NCI-H1092 treated with DMSO at 0.1 percent for 48 hours (cell line): Measurements from ENCODE around the gene OPN1MW2.
"Not testable (repeated sequence)": the region's sequence is repeated elsewhere in the genome, so short reads cannot be mapped to it uniquely, and the experiment has no call there.

Experiments
- DNase-seq: peaks from one replicate; lab custom pipeline; 2025; lab: John Stamatoyannopoulos, UW

OPN1MW2 gene

DNA sequence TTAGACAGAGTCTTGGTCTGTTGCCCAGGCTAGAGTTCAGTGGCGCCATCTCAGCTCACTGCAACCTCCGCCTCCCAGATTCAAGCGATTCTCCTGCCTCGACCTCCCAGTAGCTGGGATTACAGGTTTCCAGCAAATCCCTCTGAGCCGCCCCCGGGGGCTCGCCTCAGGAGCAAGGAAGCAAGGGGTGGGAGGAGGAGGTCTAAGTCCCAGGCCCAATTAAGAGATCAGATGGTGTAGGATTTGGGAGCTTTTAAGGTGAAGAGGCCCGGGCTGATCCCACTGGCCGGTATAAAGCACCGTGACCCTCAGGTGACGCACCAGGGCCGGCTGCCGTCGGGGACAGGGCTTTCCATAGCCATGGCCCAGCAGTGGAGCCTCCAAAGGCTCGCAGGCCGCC, at the start of gene OPN1MW2:
OPN1MW2 (plus strand) TSS at position 301 of the 400 bp plus-strand sequence; CDS start at position 361, 60 bp downstream.
- not testable (repeated sequence) for DNase-seq

DNA sequence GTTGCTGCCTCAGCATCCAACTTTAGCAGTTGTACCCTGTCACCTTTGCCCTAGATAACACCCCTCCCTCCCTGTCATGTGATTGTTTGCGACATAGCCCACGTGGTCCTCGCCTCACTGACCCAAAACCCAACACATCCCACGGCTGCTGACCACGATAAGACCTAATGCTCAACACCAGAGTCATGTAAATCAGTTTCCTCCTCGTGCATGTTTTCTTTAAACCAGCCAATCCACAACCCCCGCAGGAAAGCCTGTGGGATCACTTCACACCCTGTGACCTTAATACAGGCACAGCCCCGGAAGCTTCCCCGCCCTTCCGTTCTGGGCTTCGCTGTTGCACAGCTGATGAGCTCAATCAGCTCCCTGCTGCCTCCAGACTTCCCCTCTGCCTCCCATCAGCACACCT, 47.0 kb upstream of the OPN1MW2 start:
- DNase-seq = not testable (repeated sequence)

DNA sequence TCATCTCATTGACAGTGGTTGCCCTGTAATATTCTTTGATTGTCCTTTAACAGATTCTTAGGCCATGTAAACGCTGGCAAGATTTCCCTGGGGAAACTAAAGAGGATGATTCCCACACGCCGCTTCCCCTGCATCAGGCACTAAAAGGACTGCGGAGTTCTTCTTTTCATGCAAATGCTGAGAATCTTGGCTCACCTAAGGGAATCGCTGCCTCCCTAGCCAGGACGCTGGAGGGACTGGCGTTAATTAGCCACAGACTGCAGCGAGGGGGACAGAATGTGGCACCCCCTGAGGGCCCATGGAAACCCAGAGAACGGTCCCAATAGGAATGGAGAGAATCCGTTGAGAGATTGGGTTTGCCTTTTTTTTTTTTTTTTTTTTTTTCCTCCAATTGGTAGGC, 45.2 kb upstream of the OPN1MW2 start:
- not testable (repeated sequence) for DNase-seq

DNA sequence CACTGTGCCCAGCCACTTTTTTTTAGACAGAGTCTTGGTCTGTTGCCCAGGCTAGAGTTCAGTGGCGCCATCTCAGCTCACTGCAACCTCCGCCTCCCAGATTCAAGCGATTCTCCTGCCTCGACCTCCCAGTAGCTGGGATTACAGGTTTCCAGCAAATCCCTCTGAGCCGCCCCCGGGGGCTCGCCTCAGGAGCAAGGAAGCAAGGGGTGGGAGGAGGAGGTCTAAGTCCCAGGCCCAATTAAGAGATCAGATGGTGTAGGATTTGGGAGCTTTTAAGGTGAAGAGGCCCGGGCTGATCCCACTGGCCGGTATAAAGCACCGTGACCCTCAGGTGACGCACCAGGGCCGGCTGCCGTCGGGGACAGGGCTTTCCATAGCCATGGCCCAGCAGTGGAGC, 37.3 kb upstream of the OPN1MW2 start, which contains the start of gene OPN1MW:
OPN1MW (plus strand) TSS at position 301 of the 400 bp plus-strand sequence; CDS start at position 383, 82 bp downstream.
- DNase-seq = not testable (repeated sequence)

DNA sequence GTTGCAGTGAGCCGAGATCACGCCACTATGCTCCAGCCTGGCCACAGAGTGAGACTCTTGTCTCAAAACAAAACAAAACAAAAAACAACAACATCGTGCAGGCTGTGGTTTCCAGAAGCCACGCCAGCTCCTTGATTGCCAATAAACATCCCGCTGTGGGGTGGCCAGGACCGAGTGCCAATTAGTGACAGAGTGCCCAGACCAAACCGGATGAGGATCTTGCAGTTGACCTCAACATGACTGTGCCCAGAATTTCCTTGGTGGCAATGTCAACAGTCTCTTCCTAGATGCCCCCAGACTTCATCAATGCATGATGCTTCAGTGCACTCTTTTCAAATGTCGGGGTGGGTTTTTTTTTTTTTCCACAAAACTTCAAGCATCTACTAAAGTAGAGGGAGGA, 35.8 kb upstream of the OPN1MW2 start:
- not testable (repeated sequence) for DNase-seq

DNA sequence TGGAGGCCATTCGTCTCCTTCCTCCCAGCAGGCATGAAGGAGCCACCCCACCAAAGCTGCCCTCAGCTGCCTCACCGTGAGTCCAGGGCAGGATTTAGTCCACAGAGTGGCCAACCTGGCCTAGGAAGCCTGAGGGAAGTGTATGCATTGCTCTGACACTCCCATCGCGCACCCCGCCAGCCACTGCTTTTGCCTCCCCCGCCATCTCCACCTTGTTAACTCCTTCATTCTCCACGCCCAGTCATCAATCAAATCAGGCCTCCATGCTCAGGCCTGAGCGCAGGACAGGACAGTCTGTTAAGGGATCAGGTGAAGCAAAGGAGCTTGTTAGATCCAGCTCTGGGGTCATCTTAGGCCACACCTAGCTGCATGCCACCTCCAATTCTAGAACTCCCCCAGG, 26.7 kb upstream of the OPN1MW2 start:
- not testable (repeated sequence) for DNase-seq

DNA sequence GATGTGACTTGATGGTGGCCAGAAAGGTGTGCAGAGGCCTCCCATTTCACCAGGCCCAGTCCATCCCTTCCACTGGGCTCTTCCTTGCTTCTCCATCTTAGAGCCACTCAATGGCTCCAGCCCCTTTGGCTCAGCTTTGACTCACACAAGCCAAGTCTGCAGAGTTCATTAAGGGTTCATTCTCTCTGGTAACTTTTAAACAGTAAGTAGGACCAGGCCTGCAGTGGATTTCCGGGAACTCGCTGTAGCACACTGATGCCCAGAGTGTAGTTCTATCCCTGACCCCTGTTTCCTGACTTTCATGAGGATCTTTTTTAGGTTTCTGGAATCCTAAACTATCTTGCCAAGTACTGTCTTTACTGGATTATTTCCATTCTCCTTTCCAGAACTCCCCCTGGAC, 25.2 kb upstream of the OPN1MW2 start:
- DNase-seq = not testable (repeated sequence)

DNA sequence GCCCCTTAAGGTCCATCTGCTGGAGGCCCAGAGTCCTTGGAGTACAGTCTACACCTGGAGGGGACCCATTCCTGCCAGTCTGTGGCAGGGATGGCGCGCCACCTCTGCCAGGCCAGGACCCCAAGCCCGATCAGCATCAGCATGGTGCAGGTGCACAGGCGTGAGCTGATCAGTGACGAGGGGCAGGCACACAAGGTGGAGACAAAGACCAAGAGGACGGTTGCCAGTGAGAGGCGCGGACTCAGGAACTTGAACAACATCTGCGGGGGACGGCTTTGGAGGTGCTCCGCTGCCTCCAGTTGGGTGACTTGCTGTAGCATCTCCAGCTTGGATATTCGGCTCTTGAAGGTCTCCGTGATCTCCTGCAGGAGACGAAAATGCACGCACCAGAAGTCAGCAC, 23.1 kb upstream of the OPN1MW2 start:
- DNase-seq = not testable (repeated sequence)

DNA sequence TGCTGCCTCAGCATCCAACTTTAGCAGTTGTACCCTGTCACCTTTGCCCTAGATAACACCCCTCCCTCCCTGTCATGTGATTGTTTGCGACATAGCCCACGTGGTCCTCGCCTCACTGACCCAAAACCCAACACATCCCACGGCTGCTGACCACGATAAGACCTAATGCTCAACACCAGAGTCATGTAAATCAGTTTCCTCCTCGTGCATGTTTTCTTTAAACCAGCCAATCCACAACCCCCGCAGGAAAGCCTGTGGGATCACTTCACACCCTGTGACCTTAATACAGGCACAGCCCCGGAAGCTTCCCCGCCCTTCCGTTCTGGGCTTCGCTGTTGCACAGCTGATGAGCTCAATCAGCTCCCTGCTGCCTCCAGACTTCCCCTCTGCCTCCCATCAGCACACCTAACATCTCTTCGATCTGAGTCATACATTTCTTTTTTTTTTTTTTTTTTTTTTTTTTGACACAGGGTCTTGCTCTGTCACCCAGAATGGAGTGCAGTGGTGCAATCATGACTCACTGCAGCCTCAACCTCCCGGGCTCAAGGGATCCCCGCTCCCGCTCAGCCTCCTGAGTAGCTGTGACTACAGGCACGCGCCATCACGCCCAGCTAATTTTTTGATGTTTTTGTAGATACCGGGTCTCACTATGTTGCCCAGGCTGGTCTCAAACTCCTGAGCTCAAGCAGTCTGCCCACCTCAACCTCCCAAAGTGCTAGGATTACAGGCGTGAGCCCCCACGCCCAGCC, 9.7 kb upstream of the OPN1MW2 start:
- DNase-seq = not testable (repeated sequence)

DNA sequence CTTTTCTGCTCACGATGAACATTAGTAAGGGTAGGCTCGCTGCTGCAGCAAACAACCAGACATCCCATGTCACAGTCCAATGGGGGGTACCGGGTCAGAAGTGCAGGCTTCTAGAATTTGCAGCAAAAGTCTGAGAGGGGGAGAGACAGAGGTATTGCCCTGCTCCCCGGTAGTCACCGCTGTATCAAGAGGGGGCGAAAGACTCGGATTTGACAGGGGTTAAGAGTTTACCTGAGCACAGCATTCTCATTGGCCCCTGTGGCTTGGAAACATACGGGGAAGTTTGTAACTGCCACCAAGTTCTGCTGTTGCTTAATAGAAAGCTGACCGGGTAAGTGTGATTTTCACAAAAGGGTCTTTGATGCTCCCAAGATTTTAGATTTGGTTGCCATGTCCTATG, 8.5 kb upstream of the OPN1MW2 start:
- not testable (repeated sequence) for DNase-seq

DNA sequence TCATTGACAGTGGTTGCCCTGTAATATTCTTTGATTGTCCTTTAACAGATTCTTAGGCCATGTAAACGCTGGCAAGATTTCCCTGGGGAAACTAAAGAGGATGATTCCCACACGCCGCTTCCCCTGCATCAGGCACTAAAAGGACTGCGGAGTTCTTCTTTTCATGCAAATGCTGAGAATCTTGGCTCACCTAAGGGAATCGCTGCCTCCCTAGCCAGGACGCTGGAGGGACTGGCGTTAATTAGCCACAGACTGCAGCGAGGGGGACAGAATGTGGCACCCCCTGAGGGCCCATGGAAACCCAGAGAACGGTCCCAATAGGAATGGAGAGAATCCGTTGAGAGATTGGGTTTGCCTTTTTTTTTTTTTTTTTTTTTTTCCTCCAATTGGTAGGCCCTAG, 8.1 kb upstream of the OPN1MW2 start:
- DNase-seq = not testable (repeated sequence)

DNA sequence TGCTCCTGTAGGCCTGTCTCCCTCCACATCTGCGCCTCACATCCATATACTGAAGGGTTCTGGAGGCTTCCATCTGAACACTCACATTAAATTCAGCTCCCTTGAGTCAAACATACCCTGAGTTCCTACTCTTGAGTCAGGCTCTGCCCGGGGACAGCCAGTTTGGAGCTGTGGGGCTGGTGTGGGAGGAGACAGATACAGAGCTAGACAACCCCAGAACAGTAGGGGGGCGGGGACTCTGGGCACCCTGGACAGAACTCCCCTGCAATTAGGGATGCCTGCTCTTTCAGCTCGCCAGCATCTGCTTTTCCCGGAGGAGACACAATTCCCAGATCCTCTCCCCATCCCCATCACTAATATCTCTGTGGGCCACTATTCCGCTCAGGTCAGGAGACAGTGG, 5.7 kb downstream of the OPN1MW2 start:
- DNase-seq = not testable (repeated sequence)

DNA sequence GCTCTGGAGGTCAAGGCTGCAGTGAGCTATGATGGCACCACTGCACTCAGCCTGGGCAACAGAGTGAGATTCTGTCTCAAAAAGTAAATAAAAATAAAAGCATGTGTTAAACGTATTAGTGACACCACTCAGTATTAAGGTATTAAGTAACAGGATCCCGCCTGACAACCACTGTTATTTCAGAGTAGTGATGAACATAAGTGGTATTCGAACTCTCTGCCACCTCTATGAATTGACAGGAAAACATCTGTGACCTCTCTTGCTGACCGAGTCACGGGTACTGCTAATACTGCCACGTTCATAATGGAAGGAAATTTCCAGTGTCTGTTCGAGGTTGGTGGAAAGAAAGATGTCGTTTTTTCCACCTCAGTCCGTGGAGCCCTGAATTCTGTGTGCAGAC, 7.2 kb downstream of the OPN1MW2 start:
- DNase-seq = not testable (repeated sequence)

DNA sequence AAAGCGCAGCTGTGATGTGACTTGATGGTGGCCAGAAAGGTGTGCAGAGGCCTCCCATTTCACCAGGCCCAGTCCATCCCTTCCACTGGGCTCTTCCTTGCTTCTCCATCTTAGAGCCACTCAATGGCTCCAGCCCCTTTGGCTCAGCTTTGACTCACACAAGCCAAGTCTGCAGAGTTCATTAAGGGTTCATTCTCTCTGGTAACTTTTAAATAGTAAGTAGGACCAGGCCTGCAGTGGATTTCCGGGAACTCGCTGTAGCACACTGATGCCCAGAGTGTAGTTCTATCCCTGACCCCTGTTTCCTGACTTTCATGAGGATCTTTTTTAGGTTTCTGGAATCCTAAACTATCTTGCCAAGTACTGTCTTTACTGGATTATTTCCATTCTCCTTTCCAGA, 11.9 kb downstream of the OPN1MW2 start:
- DNase-seq = not testable (repeated sequence)

DNA sequence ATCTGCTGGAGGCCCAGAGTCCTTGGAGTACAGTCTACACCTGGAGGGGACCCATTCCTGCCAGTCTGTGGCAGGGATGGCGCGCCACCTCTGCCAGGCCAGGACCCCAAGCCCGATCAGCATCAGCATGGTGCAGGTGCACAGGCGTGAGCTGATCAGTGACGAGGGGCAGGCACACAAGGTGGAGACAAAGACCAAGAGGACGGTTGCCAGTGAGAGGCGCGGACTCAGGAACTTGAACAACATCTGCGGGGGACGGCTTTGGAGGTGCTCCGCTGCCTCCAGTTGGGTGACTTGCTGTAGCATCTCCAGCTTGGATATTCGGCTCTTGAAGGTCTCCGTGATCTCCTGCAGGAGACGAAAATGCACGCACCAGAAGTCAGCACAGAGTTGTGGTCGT, 14.1 kb downstream of the OPN1MW2 start:
- not testable (repeated sequence) for DNase-seq

DNA sequence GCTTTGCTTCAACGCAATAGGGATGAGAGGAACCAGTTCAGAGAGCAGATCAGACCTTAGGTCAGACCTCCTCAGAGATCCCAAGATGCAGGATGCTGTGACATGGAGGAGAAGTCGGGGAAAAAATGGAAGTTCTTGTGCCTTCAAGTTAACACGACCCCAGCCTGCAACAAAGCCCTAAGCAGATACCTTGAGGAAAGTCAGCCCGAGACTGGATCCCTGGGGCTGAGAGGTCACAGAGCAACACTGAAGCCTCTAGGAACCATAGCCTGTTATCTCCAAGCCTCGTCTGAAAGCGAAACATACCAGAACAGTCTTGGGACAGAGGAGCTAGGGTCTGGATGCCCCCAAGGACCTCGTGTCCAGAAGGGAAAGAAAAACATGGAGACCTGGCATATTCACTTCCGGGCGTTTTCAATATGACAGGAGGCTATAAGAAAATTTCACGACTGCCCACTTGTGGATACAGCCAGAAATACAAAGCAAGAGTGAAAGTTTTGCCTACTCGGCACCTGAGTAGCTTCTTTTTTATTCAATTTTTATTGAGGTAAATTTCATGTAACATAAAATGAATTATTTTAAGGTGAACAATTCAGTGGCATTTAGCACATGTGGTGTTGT, 19.5 kb downstream of the OPN1MW2 start:
- DNase-seq = not testable (repeated sequence)

DNA sequence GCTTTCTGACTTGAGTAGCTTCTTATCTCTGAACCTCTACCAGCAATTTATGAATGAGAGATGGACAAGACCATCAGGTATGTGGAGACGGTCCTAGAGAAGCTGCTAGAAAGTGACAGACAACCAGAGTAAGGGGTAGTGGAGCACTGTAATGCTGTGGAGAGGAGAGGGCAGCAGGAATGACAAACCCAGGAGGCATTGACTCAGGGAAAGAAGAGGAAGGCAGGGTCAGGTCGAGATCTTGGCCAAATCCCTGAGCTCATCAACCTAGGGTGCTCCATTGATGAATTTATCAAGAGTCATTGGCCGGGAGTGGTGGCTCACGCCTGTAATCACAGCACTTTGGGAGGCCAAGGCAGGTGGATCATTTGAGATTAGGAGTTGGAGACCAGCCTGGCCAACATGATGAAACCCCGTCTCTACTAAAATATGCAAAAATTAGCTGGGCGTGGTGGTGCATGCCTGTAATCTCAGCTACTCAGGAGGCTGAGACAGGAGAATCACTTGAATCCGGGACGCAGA, 20.5 kb downstream of the OPN1MW2 start:
- not testable (repeated sequence) for DNase-seq

DNA sequence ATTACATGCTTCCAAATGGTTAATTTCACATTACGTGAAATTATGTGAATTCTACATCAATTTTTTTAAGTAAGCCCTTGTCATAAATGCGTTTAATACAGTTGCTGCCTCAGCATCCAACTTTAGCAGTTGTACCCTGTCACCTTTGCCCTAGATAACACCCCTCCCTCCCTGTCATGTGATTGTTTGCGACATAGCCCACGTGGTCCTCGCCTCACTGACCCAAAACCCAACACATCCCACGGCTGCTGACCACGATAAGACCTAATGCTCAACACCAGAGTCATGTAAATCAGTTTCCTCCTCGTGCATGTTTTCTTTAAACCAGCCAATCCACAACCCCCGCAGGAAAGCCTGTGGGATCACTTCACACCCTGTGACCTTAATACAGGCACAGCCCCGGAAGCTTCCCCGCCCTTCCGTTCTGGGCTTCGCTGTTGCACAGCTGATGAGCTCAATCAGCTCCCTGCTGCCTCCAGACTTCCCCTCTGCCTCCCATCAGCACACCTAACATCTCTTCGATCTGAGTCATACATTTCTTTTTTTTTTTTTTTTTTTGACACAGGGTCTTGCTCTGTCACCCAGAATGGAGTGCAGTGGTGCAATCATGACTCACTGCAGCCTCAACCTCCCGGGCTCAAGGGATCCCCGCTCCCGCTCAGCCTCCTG, 28.0 kb downstream of the OPN1MW2 start:
- DNase-seq = not testable (repeated sequence)

DNA sequence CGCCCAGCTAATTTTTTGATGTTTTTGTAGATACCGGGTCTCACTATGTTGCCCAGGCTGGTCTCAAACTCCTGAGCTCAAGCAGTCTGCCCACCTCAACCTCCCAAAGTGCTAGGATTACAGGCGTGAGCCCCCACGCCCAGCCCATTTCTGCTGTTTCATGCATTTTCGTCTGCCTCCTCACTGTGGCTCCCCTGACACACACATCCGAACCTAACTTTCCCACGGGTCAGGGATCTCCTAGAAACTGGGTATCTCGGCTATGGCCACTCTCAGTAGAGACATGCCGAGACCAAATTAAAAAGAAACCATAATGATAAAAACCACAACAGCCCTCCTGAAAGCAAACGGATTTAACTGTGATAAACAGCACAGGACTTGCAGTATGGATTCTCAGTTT, 28.5 kb downstream of the OPN1MW2 start:
- not testable (repeated sequence) for DNase-seq

DNA sequence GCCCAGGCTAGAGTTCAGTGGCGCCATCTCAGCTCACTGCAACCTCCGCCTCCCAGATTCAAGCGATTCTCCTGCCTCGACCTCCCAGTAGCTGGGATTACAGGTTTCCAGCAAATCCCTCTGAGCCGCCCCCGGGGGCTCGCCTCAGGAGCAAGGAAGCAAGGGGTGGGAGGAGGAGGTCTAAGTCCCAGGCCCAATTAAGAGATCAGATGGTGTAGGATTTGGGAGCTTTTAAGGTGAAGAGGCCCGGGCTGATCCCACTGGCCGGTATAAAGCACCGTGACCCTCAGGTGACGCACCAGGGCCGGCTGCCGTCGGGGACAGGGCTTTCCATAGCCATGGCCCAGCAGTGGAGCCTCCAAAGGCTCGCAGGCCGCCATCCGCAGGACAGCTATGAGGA, 37.7 kb downstream of the OPN1MW2 start, which contains the start of gene OPN1MW3:
OPN1MW3 (plus strand) TSS at position 301 of the 400 bp plus-strand sequence; CDS start at position 339, 38 bp downstream.
- DNase-seq = not testable (repeated sequence)

DNA sequence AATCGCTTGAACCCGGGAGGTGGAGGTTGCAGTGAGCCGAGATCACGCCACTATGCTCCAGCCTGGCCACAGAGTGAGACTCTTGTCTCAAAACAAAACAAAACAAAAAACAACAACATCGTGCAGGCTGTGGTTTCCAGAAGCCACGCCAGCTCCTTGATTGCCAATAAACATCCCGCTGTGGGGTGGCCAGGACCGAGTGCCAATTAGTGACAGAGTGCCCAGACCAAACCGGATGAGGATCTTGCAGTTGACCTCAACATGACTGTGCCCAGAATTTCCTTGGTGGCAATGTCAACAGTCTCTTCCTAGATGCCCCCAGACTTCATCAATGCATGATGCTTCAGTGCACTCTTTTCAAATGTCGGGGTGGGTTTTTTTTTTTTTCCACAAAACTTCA, 39.2 kb downstream of the OPN1MW2 start:
- DNase-seq = not testable (repeated sequence)

DNA sequence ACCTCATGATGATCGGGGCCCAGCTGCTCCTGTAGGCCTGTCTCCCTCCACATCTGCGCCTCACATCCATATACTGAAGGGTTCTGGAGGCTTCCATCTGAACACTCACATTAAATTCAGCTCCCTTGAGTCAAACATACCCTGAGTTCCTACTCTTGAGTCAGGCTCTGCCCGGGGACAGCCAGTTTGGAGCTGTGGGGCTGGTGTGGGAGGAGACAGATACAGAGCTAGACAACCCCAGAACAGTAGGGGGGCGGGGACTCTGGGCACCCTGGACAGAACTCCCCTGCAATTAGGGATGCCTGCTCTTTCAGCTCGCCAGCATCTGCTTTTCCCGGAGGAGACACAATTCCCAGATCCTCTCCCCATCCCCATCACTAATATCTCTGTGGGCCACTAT, 43.5 kb downstream of the OPN1MW2 start:
- DNase-seq = not testable (repeated sequence)
